ENCODE measurements around the gene TRAPPC2. TPM values are rescaled to one million over a fixed set of nuclear protein-coding genes. Genes with fewer than 3 reads are reported as not detected.

Gene TRAPPC2
- total RNA-seq, 2 experiments from 2014 or later = 22.2 to 27.0 TPM

- no peaks in the 10 kb centered on the region for H4K20me1 ChIP-seq (ENCODE audit: insufficient read depth, low read length)
- CTCF ChIA-PET (ENCODE audit: unreplicated experiment) = no interaction called here
- H3K4me1 ChIP-seq (ENCODE audit: insufficient read depth, low read length, poor library complexity, severe bottlenecking) = peaks cover 32% of the 10 kb centered on the region
- H3K9me3 ChIP-seq (ENCODE audit: low read length) = no peaks in the 10 kb centered on the region
- H2AFZ ChIP-seq (ENCODE audit: low read length) = no peak overlapping the region
- H3K79me2 ChIP-seq (ENCODE audit: insufficient read depth, low read depth, low read length) = peaks cover 43% of the 10 kb centered on the region
- intact Hi-C loops (cut with micrococcal nuclease; ENCODE audit: unreplicated experiment) = no loop called here
- peaks cover 84% of the 10 kb centered on the region for H3K36me3 ChIP-seq (ENCODE audit: insufficient read depth, low read length)
- H3K4me3 ChIP-seq (ENCODE audit: low read depth, low read length, poor library complexity, severe bottlenecking) = no peak overlapping the region
- no TSS peak for BruUV-seq (replicated peaks)
- POLR2A ChIA-PET = interaction anchor here (0.8 to 1.5 kb wide), 2 partner anchors 17 to 21 kb away, joined by 3 to 5 read pairs; no protein-coding TSS in a partner anchor
- no peaks in the 10 kb centered on the region for H3K9me2 ChIP-seq (ENCODE audit: insufficient read depth, low read length)
- no peak overlapping the region for H3K27ac ChIP-seq (ENCODE audit: low read depth, low read length, poor library complexity, severe bottlenecking)
- TF ChIP-seq CTCF (conservative IDR thresholded peaks at IDR 0.05; ENCODE audit: low read length) (no peak), EZH2phosphoT487 (IDR thresholded peaks at IDR 0.05; ENCODE audit: borderline replicate concordance, low read depth, low read length) (no peak)
- no peak overlapping the region for H3K4me2 ChIP-seq (ENCODE audit: low read length)
- DNase-seq (ENCODE audit: low spot score) = no peak
Observed at GRCh38 chrX:13719192-13719856, 15.1 kb downstream of the TRAPPC2 start.

GRCh38 chrX:13717700-13718472 lies 16.5 kb downstream of the TRAPPC2 start:
- peaks cover 29% of the 10 kb centered on the region for H3K79me2 ChIP-seq (ENCODE audit: insufficient read depth, low read depth, low read length)
- DNase-seq (ENCODE audit: low spot score) = no peak
- H3K4me3 ChIP-seq (ENCODE audit: low read depth, low read length, poor library complexity, severe bottlenecking) = no peak overlapping the region
- intact Hi-C loops (cut with micrococcal nuclease; ENCODE audit: unreplicated experiment) = no loop called here
- no peak overlapping the region for H3K4me2 ChIP-seq (ENCODE audit: low read length)
- H3K9me3 ChIP-seq (ENCODE audit: low read length) = no peaks in the 10 kb centered on the region
- no peaks in the 10 kb centered on the region for H4K20me1 ChIP-seq (ENCODE audit: insufficient read depth, low read length)
- H3K36me3 ChIP-seq (ENCODE audit: insufficient read depth, low read length) = peaks cover 82% of the 10 kb centered on the region
- no TSS peak for BruUV-seq (replicated peaks)
- peaks cover 27% of the 10 kb centered on the region for H3K4me1 ChIP-seq (ENCODE audit: insufficient read depth, low read length, poor library complexity, severe bottlenecking)
- ChIA-PET CTCF (ENCODE audit: unreplicated experiment) (no interaction called here), POLR2A (no interaction called here)
- TF ChIP-seq CTCF (conservative IDR thresholded peaks at IDR 0.05; ENCODE audit: low read length) (no peak), EZH2phosphoT487 (IDR thresholded peaks at IDR 0.05; ENCODE audit: borderline replicate concordance, low read depth, low read length) (no peak)
- H3K9me2 ChIP-seq (ENCODE audit: insufficient read depth, low read length) = no peaks in the 10 kb centered on the region
- no peak overlapping the region for H3K27ac ChIP-seq (ENCODE audit: low read depth, low read length, poor library complexity, severe bottlenecking)
- no peak overlapping the region for H2AFZ ChIP-seq (ENCODE audit: low read length)

- ChIA-PET POLR2A (no interaction called here), CTCF (ENCODE audit: unreplicated experiment) (no interaction called here)
- Histone ChIP-seq H3K4me3 (ENCODE audit: low read depth, low read length, poor library complexity, severe bottlenecking) (no peak overlapping the region), H3K9me3 (ENCODE audit: low read length) (no peaks in the 10 kb centered on the region), H3K27ac (ENCODE audit: low read depth, low read length, poor library complexity, severe bottlenecking) (no peak overlapping the region), H2AFZ (ENCODE audit: low read length) (no peak overlapping the region), H3K36me3 (ENCODE audit: insufficient read depth, low read length) (peaks cover 92% of the 10 kb centered on the region), H3K9me2 (ENCODE audit: insufficient read depth, low read length) (no peaks in the 10 kb centered on the region), H3K4me2 (ENCODE audit: low read length) (no peak overlapping the region), H3K4me1 (ENCODE audit: insufficient read depth, low read length, poor library complexity, severe bottlenecking) (peaks cover 17% of the 10 kb centered on the region), H4K20me1 (ENCODE audit: insufficient read depth, low read length) (no peaks in the 10 kb centered on the region), H3K79me2 (ENCODE audit: insufficient read depth, low read depth, low read length) (peaks cover 21% of the 10 kb centered on the region)
- BruUV-seq (replicated peaks) = no TSS peak
- intact Hi-C loops (cut with micrococcal nuclease; ENCODE audit: unreplicated experiment) = no loop called here
- TF ChIP-seq EZH2phosphoT487 (IDR thresholded peaks at IDR 0.05; ENCODE audit: borderline replicate concordance, low read depth, low read length) (no peak), CTCF (conservative IDR thresholded peaks at IDR 0.05; ENCODE audit: low read length) (no peak)
- DNase-seq (ENCODE audit: low spot score) = no peak
Observed at GRCh38 chrX:13716905-13717304, 17.5 kb downstream of the TRAPPC2 start.
